Measurements from ENCODE around the gene COL10A1.

Gene COL10A1

DNA sequence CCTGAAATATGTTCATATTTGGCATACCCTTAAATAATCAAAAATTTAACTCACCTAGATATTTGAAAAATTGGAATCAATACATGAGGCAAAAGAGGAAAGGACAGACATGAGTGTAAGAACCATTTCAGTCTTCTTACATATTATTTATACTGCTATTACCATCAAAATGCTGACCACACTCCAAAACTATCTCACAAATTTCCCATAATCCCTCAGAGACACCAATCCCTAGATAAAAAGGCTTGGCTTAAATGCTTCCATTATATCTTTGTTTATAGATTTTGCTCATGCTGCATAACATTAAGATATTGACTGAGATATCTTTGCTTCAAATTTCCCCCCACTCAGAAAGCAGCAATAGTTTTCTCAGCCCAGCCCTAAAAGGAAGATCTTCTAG lies 37.0 kb downstream of the COL10A1 start:
- H3K27me3 ChIP-seq (ENCODE audit: control insufficient read depth in 1 of 2, insufficient read depth in 2 of 2, low read length in 2 of 2): no peaks in the 10 kb centered on the region
- H3K4me3 ChIP-seq (ENCODE audit: low read depth in 1 of 2, low read length in 2 of 2): no peak overlapping the region
- H3K36me3 ChIP-seq (ENCODE audit: control insufficient read depth in 1 of 2, insufficient read depth in 2 of 2, low read length in 2 of 2): no peaks in the 10 kb centered on the region
- no peaks in the 10 kb centered on the region for H3K4me1 ChIP-seq (ENCODE audit: control insufficient read depth in 1 of 2, insufficient read depth in 2 of 2, low read length in 2 of 2)
- no peak overlapping the region for H3K9ac ChIP-seq (ENCODE audit: low read depth in 1 of 2, low read length in 2 of 2)
- H3K27ac ChIP-seq (ENCODE audit: low read depth, low read length): no peak overlapping the region
- H3K9me3 ChIP-seq (ENCODE audit: control insufficient read depth in 1 of 2, low read length in 2 of 2): no peaks in the 10 kb centered on the region

- no peak overlapping the region for H3K9ac ChIP-seq (ENCODE audit: low read depth in 1 of 2, low read length in 2 of 2)
- no peaks in the 10 kb centered on the region for H3K36me3 ChIP-seq (ENCODE audit: control insufficient read depth in 1 of 2, insufficient read depth in 2 of 2, low read length in 2 of 2)
- no peaks in the 10 kb centered on the region for H3K4me1 ChIP-seq (ENCODE audit: control insufficient read depth in 1 of 2, insufficient read depth in 2 of 2, low read length in 2 of 2)
- no peak overlapping the region for H3K4me3 ChIP-seq (ENCODE audit: low read depth in 1 of 2, low read length in 2 of 2)
- no peak overlapping the region for H3K27ac ChIP-seq (ENCODE audit: low read depth, low read length)
- no peaks in the 10 kb centered on the region for H3K27me3 ChIP-seq (ENCODE audit: control insufficient read depth in 1 of 2, insufficient read depth in 2 of 2, low read length in 2 of 2)
- H3K9me3 ChIP-seq (ENCODE audit: control insufficient read depth in 1 of 2, low read length in 2 of 2): no peaks in the 10 kb centered on the region
These were observed 38.4 kb downstream of the COL10A1 start for GRCh38 chr6:116087437-116088027.

DNA sequence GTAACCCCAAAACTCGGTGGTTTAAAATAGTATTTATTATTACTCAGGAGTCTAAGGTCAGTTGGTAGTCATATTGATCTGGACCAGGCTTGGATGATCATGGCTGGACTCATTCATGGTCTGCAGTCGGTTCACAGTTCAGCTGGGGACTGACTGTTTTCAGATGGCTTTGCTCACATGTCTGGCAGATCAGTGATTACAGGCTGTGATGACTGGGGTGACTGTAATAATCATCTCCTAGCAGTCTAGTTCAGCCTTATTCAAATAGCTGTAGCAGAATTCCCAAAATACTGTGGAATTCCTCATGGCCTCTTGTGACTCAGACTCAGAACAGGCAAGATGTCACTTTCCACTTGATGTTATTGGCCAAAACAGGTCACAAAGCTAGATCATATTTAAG lies 41.6 kb downstream of the COL10A1 start:
- Histone ChIP-seq H3K9ac (ENCODE audit: low read depth in 1 of 2, low read length in 2 of 2) (no peak overlapping the region), H3K27ac (ENCODE audit: low read depth, low read length) (no peak overlapping the region), H3K4me1 (ENCODE audit: control insufficient read depth in 1 of 2, insufficient read depth in 2 of 2, low read length in 2 of 2) (no peaks in the 10 kb centered on the region), H3K36me3 (ENCODE audit: control insufficient read depth in 1 of 2, insufficient read depth in 2 of 2, low read length in 2 of 2) (no peaks in the 10 kb centered on the region), H3K4me3 (ENCODE audit: low read depth in 1 of 2, low read length in 2 of 2) (no peak overlapping the region), H3K9me3 (ENCODE audit: control insufficient read depth in 1 of 2, low read length in 2 of 2) (no peaks in the 10 kb centered on the region), H3K27me3 (ENCODE audit: control insufficient read depth in 1 of 2, insufficient read depth in 2 of 2, low read length in 2 of 2) (no peaks in the 10 kb centered on the region)

GRCh38 chr6:116083052-116083451 lies 42.9 kb downstream of the COL10A1 start:
- Histone ChIP-seq H3K4me3 (ENCODE audit: low read depth in 1 of 2, low read length in 2 of 2) (no peak overlapping the region), H3K36me3 (ENCODE audit: control insufficient read depth in 1 of 2, insufficient read depth in 2 of 2, low read length in 2 of 2) (no peaks in the 10 kb centered on the region), H3K9ac (ENCODE audit: low read depth in 1 of 2, low read length in 2 of 2) (no peak overlapping the region), H3K4me1 (ENCODE audit: control insufficient read depth in 1 of 2, insufficient read depth in 2 of 2, low read length in 2 of 2) (no peaks in the 10 kb centered on the region), H3K27ac (ENCODE audit: low read depth, low read length) (no peak overlapping the region), H3K27me3 (ENCODE audit: control insufficient read depth in 1 of 2, insufficient read depth in 2 of 2, low read length in 2 of 2) (no peaks in the 10 kb centered on the region), H3K9me3 (ENCODE audit: control insufficient read depth in 1 of 2, low read length in 2 of 2) (no peaks in the 10 kb centered on the region)

DNA sequence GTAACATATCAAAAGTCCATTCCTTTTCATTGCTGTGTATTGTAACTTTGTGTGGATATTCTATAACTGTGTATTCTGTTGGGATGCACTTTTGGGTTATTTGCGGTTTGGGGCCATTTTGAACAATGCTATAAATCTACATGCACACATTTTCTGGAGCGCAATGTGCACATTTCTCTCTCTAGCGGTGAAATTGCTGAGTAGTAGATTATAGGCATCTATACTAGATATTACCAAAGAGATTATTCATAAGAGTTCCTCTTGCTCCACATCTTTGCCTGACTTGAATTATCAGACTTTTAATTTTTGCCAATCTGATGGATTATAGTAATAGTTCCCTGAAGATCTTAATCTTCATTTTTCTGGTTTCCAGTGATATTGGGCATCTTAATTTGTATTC lies 47.0 kb downstream of the COL10A1 start:
- Histone ChIP-seq H3K4me3 (ENCODE audit: low read depth in 1 of 2, low read length in 2 of 2) (no peak overlapping the region), H3K4me1 (ENCODE audit: control insufficient read depth in 1 of 2, insufficient read depth in 2 of 2, low read length in 2 of 2) (peaks cover 5 to 14% of the 10 kb centered on the region in 2 donors), H3K27me3 (ENCODE audit: control insufficient read depth in 1 of 2, insufficient read depth in 2 of 2, low read length in 2 of 2) (no peaks in the 10 kb centered on the region), H3K9ac (ENCODE audit: low read depth in 1 of 2, low read length in 2 of 2) (no peak overlapping the region), H3K36me3 (ENCODE audit: control insufficient read depth in 1 of 2, insufficient read depth in 2 of 2, low read length in 2 of 2) (no peaks in the 10 kb centered on the region), H3K9me3 (ENCODE audit: control insufficient read depth in 1 of 2, low read length in 2 of 2) (no peaks in the 10 kb centered on the region), H3K27ac (ENCODE audit: low read depth, low read length) (no peak overlapping the region)

DNA sequence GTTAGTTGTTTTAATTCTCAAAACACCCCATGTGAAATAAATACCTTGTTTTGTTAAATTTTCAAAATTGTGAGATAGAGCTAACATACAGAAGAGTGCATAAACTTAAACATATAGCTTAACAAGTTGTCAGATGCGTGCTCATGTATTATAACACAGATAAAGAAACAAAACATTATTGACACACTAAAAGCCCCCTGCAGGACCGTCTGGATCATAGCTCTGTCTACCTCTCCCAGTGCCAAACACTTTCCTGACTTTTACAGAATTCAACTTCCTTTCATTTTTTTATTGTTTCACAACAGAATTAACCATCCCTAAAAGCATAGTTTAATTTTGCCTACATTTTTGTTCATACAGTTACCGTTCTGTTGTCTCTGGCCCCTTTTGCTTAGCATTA lies 47.4 kb downstream of the COL10A1 start:
- Histone ChIP-seq H3K4me3 (ENCODE audit: low read depth in 1 of 2, low read length in 2 of 2) (no peak overlapping the region), H3K27ac (ENCODE audit: low read depth, low read length) (no peak overlapping the region), H3K4me1 (ENCODE audit: control insufficient read depth in 1 of 2, insufficient read depth in 2 of 2, low read length in 2 of 2) (peaks cover 5 to 14% of the 10 kb centered on the region in 2 donors), H3K9ac (ENCODE audit: low read depth in 1 of 2, low read length in 2 of 2) (no peak overlapping the region), H3K36me3 (ENCODE audit: control insufficient read depth in 1 of 2, insufficient read depth in 2 of 2, low read length in 2 of 2) (no peaks in the 10 kb centered on the region), H3K9me3 (ENCODE audit: control insufficient read depth in 1 of 2, low read length in 2 of 2) (no peaks in the 10 kb centered on the region), H3K27me3 (ENCODE audit: control insufficient read depth in 1 of 2, insufficient read depth in 2 of 2, low read length in 2 of 2) (no peaks in the 10 kb centered on the region)

- H3K36me3 ChIP-seq (ENCODE audit: control insufficient read depth in 1 of 2, insufficient read depth in 2 of 2, low read length in 2 of 2): no peaks in the 10 kb centered on the region
- peaks cover 5 to 14% of the 10 kb centered on the region in 2 donors for H3K4me1 ChIP-seq (ENCODE audit: control insufficient read depth in 1 of 2, insufficient read depth in 2 of 2, low read length in 2 of 2)
- no peak overlapping the region for H3K9ac ChIP-seq (ENCODE audit: low read depth in 1 of 2, low read length in 2 of 2)
- H3K4me3 ChIP-seq (ENCODE audit: low read depth in 1 of 2, low read length in 2 of 2): no peak overlapping the region
- no peak overlapping the region for H3K27ac ChIP-seq (ENCODE audit: low read depth, low read length)
- H3K27me3 ChIP-seq (ENCODE audit: control insufficient read depth in 1 of 2, insufficient read depth in 2 of 2, low read length in 2 of 2): no peaks in the 10 kb centered on the region
- H3K9me3 ChIP-seq (ENCODE audit: control insufficient read depth in 1 of 2, low read length in 2 of 2): no peaks in the 10 kb centered on the region
These were observed 51.1 kb downstream of the COL10A1 start for GRCh38 chr6:116074732-116075390.

DNA sequence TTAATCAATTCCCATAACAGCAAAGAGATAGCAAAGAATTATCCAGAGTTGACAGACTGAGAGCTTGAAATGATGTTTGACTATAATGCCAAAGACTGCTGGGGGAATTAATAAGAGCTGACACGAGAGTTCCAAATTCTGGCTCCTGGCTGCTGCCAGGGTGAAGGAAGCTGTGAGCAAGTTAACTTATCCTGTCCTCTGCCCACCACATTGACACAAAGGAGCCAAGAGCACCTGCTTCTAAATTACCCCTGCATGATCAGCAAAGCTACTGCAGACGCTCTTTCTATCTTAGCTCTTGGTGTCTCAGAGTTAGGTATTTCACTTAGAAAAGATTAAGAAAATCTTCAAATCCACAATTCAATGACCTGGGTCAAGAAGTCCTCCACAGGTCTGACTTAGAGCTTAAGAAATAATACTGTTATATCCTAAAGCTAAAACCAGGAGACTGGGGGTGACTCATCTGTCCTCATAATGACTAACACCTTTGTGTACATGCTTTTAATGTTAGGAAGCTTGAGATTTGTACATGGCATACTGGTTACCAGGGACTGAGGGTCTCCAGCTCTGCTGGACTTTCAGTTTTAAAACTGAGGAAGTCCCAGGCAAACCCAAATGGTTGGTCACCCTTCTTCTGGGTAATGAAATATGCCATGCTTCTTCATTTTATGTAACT lies 52.0 kb downstream of the COL10A1 start:
- Histone ChIP-seq H3K36me3 (ENCODE audit: control insufficient read depth in 1 of 2, insufficient read depth in 2 of 2, low read length in 2 of 2) (no peaks in the 10 kb centered on the region), H3K4me1 (ENCODE audit: control insufficient read depth in 1 of 2, insufficient read depth in 2 of 2, low read length in 2 of 2) (peaks cover 5 to 14% of the 10 kb centered on the region in 2 donors), H3K27ac (ENCODE audit: low read depth, low read length) (no peak overlapping the region)

GRCh38 chr6:116072368-116072767 lies 53.6 kb downstream of the COL10A1 start:
- no peak overlapping the region for H3K4me3 ChIP-seq (ENCODE audit: low read depth in 1 of 2, low read length in 2 of 2)
- H3K27me3 ChIP-seq (ENCODE audit: control insufficient read depth in 1 of 2, insufficient read depth in 2 of 2, low read length in 2 of 2): no peaks in the 10 kb centered on the region
- no peak overlapping the region for H3K9ac ChIP-seq (ENCODE audit: low read depth in 1 of 2, low read length in 2 of 2)
- no peaks in the 10 kb centered on the region for H3K36me3 ChIP-seq (ENCODE audit: control insufficient read depth in 1 of 2, insufficient read depth in 2 of 2, low read length in 2 of 2)
- no peaks in the 10 kb centered on the region for H3K9me3 ChIP-seq (ENCODE audit: control insufficient read depth in 1 of 2, low read length in 2 of 2)
- no peak overlapping the region for H3K27ac ChIP-seq (ENCODE audit: low read depth, low read length)
- H3K4me1 ChIP-seq (ENCODE audit: control insufficient read depth in 1 of 2, insufficient read depth in 2 of 2, low read length in 2 of 2): peaks cover 4 to 10% of the 10 kb centered on the region in 2 donors

More for the DNA sequence above, 52.0 kb downstream of the COL10A1 start:
- Histone ChIP-seq H3K27me3 (ENCODE audit: control insufficient read depth in 1 of 2, insufficient read depth in 2 of 2, low read length in 2 of 2) (no peaks in the 10 kb centered on the region), H3K9ac (ENCODE audit: low read depth in 1 of 2, low read length in 2 of 2) (no peak overlapping the region), H3K4me3 (ENCODE audit: low read depth in 1 of 2, low read length in 2 of 2) (no peak overlapping the region), H3K9me3 (ENCODE audit: control insufficient read depth in 1 of 2, low read length in 2 of 2) (no peaks in the 10 kb centered on the region)

DNA sequence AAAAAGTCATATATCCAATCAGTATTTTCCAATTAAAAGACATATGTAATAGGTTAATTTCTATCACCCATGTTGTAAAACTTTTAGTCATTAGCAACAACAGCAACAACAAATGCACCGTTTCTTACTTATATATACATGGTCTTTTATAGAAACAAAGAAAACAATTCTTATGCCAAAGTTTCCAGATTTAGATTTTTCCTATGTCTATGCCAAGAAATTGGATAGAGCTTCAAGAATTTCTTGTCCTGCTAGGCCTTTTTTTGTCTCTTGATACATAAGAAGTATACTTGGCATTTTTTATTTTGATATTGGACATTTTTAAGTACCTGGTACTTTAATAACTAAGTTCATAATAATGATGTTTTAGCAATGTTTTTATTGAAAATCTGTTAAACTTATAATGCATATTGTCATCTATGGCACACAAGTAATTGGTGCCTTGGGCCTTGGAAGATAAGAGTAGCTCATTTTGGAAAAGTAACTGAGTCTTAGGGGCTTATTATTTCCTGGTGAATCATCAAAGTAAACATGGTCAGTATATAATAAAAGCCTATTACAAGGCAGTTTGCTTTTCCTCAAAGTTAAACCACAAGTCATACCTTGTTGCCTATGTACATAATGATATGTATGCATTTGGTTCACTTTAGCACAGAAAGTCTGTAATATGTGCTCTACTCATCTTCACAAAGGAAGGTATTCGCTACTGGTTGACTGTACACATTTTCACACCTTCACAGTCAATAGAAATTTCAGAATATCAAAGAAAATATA lies 55.1 kb downstream of the COL10A1 start:
- Histone ChIP-seq H3K9me3 (ENCODE audit: control insufficient read depth in 1 of 2, low read length in 2 of 2) (no peaks in the 10 kb centered on the region), H3K27ac (ENCODE audit: low read depth, low read length) (no peak overlapping the region), H3K9ac (ENCODE audit: low read depth in 1 of 2, low read length in 2 of 2) (no peak overlapping the region), H3K27me3 (ENCODE audit: control insufficient read depth in 1 of 2, insufficient read depth in 2 of 2, low read length in 2 of 2) (no peaks in the 10 kb centered on the region), H3K4me3 (ENCODE audit: low read depth in 1 of 2, low read length in 2 of 2) (no peak overlapping the region), H3K36me3 (ENCODE audit: control insufficient read depth in 1 of 2, insufficient read depth in 2 of 2, low read length in 2 of 2) (no peaks in the 10 kb centered on the region), H3K4me1 (ENCODE audit: control insufficient read depth in 1 of 2, insufficient read depth in 2 of 2, low read length in 2 of 2) (no peaks in the 10 kb centered on the region)

Data from duodenal mucosa (tissue), 2 donors.